SK-MEL-5 (cell line): Measurements from ENCODE around the gene INHBB. TPM values are rescaled to one million over a fixed set of nuclear protein-coding genes. Genes with fewer than 3 reads are reported as not detected.

Experiments used
- DNase-seq: peaks from one replicate; pipeline ENCODE4 v3.0.0-alpha.2; 2016; ENCODE audit warnings: low read depth, low spot score
- in situ Hi-C: cut with HindIII; loops from 2 replicates; pipeline ENCODE4 v1.10.0; 2016; ENCODE audit warnings: low sequenced_read_pairs, high pct_unique_total_duplicates, low pct_unique_long_range_greater_than_20kb
- total RNA-seq: library from RNA; depleted of rRNA; stranded (reverse); fragments of >200 nt; shearing (Covaris generic); gene quantifications from 2 replicates; pipeline ENCODE4 v1.2.3, GENCODE V29; 2014

The INHBB gene
- total RNA-seq, 1 experiment from 2014 or later = not detected

GRCh38 chr2:120366698-120367097 lies 20.8 kb downstream of the INHBB start:
- DNase-seq = no peak
- in situ Hi-C loops = no loop called here

- DNase-seq = no peak
- in situ Hi-C loops = no loop called here
These were observed 21.3 kb downstream of the INHBB start for GRCh38 chr2:120367221-120367620.

DNA sequence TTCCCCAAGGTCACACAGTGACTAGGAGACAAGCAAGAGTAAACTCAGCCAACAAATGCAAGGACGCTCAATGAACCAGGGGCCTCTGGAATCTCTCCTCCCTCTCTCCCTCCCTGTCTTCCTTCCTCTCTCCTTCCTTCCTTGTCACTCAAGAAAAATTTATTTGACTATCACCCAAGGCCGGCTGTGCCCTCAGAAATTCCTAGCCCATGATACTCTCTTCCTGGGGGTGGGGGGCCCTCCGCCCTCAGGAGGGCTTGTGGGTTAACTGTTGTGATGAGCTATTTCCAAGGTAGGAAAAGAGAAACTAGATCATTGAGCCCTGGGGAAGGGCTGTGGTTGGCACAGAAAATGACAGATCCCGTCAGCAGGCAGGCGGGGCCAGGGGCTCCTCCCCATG lies 21.7 kb downstream of the INHBB start:
- in situ Hi-C loops = no loop called here

DNA sequence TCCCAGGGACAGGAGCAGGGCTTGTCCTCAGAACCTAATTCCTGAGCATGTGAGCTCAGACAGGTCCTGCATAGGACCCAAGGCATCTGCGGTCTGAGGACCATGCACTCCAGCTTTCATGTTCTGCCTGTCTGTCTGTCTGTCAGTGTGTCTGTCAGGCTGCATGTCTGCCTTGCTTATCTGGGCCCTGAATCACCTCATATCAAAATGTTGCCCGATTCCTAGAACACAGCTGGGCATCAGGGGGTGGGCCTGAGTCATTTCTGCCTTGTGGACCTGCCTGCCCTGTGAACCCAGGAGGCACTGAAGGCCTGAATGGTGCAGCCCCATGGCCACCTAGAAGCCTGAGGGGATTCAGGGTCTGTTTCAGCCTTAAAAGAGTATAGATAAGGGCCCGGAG lies 22.1 kb downstream of the INHBB start:
- DNase-seq = no peak
- in situ Hi-C loops = no loop called here

More for the DNA sequence above, 21.7 kb downstream of the INHBB start:
- no peak for DNase-seq

- in situ Hi-C loops = no loop called here
- DNase-seq = no peak
These were observed 23.3 kb downstream of the INHBB start for GRCh38 chr2:120369250-120369649.

DNA sequence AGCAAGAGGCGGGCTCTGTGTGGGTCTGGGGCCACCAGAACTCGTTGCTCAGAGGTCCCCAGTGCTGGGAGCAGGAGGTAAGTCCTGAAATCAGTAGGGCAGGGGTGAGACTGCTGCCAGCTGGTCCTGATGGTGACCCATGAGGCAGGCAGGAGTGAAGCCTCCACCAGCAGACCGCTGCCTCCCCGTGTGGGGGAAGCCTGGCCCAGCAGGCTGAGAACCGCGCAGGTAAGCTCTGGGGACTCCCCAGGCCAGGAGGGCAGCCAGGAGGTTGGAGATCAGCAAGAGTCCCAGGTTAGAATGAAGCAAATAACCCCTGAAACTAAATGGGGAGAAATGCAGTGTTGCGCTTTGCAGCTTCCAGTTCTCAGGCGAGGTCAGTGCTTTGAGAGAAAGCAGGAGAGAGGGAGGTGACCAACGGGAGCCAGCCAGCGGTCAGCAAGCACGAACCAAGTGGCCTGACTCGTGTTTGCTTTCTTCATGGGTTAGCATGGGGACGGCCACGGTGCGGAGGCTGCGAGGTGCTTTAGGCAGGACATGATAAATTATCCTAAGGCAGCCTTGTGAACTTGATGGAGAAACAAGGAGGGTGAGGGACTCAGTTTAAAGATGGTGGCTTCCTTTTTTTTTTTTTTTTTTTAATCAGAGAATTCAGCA lies 26.2 kb downstream of the INHBB start:
- in situ Hi-C loops = no loop called here
- DNase-seq = no peak

DNA sequence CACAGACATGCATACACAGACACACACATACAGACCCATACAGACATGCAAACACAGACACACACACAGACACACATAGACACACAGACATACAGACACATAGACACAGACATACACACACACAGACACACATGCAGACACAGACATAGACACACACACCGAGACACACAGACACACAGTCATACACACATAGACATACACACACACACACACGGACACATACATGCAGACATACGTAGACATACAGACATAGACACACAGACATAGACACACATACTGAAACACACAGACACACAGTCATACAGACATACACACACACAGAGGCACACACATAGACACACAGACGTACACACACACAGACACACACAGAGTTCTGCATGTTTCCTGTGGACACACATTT lies 26.9 kb downstream of the INHBB start:
- DNase-seq = no peak
- in situ Hi-C loops = no loop called here

- in situ Hi-C loops = no loop called here
- no peak for DNase-seq
These were observed 27.5 kb downstream of the INHBB start for GRCh38 chr2:120373424-120373823.

- DNase-seq = no peak
- in situ Hi-C loops = no loop called here
These were observed 28.9 kb downstream of the INHBB start for GRCh38 chr2:120374821-120375220.

- no peak for DNase-seq
- in situ Hi-C loops = no loop called here
These were observed 29.5 kb downstream of the INHBB start for GRCh38 chr2:120375251-120376020.

DNA sequence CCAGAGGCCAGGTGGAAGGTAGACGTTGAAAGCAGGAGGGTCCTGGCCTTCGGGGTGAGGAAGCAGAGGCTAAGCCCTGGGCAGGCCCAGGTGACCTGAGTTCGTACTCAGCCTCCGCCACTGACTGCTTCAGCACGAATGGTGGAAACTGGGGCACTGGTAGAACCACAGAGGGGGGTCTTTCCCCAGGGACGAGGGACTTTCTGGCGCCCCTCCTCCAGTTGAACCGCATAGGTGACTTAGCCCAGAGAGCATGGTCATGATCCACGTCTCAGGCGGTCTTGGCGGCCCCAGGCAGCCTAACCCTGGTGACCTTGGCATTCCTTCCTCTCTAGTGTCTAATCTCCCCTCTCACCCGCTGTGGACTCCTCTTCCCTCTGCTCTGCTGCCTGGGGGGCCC lies 30.2 kb downstream of the INHBB start:
- in situ Hi-C loops = no loop called here
- no peak for DNase-seq

- in situ Hi-C loops = no loop called here
- no peak for DNase-seq
These were observed 31.0 kb downstream of the INHBB start for GRCh38 chr2:120376679-120377640.

GRCh38 chr2:120378605-120379004 lies 32.7 kb downstream of the INHBB start:
- in situ Hi-C loops = no loop called here
- no peak for DNase-seq

GRCh38 chr2:120379916-120380893 lies 34.3 kb downstream of the INHBB start:
- in situ Hi-C loops = no loop called here

GRCh38 chr2:120381192-120381591 lies 35.3 kb downstream of the INHBB start:
- no peak for DNase-seq
- in situ Hi-C loops = no loop called here

More at GRCh38 chr2:120379916-120380893, 34.3 kb downstream of the INHBB start:
- peak; percentile 14 for DNase-seq

- in situ Hi-C loops = no loop called here
These were observed 35.7 kb downstream of the INHBB start for GRCh38 chr2:120381661-120382060.

DNA sequence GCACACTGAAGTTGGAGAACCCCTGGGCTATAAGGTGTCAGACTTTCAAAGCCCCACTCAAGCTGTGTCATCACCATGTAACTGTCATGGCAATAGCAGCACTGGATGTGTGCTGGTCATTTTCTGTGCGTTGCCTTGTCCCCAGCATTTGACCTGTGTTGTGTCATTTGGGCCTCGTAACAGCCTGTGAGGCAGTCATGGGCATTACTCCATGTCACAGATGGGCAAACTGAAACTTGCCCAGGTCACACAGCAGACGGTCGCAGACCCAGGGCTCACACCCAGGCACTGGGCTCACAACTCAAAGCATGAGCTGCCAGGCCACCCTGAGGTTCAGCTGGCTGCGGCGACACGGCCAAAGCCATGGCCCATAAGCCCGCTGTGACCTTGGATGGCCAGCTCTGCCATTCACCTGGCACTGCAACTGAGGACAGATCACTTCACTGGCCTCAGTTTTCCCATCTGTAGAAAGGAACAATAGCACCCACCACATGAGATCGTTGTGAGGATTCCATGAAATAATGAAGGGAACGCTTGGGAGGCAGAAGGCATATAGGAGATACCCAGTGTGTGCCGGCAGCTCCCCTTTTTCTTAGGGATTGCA lies 36.7 kb downstream of the INHBB start:
- DNase-seq = no peak
- in situ Hi-C loops = no loop called here

More at GRCh38 chr2:120381661-120382060, 35.7 kb downstream of the INHBB start:
- no peak for DNase-seq
